Upper lobe of right lung (tissue), 1 donor: ENCODE measurements around the gene DOCK1. TPM values are rescaled to one million over a fixed set of nuclear protein-coding genes. Genes with fewer than 3 reads are reported as not detected.

ENCODE experiments used
- ATAC-seq: fragments of 200-7000 bp; cut with Tn5 transposase; one replicate; pipeline ENCODE4 v1.9.1; 2020; ENCODE audit warnings: mild to moderate bottlenecking, moderate library complexity
- DNase-seq: peaks from one replicate; pipeline ENCODE4 v3.0.0-alpha.2; 2020
- H3K27ac ChIP-seq: fragments of 200-600 bp; one replicate; pipeline ENCODE4 v1.8.0; 2022
- H3K27me3 ChIP-seq: fragments of 200-600 bp; one replicate; pipeline ENCODE4 v1.8.0; 2022; ENCODE audit warnings: mild to moderate bottlenecking
- H3K36me3 ChIP-seq: fragments of 200-600 bp; one replicate; pipeline ENCODE4 v1.8.0; 2022
- H3K4me1 ChIP-seq: fragments of 200-600 bp; one replicate; pipeline ENCODE4 v1.8.0; 2022
- H3K4me3 ChIP-seq: fragments of 200-600 bp; one replicate; pipeline ENCODE4 v1.8.0; 2022; ENCODE audit warnings: mild to moderate bottlenecking
- H3K9me3 ChIP-seq: fragments of 200-600 bp; one replicate; pipeline ENCODE4 v1.8.0; 2022
- CTCF ChIP-seq: fragments of 200-600 bp; IDR thresholded peaks from one replicate; pipeline ENCODE4 v1.8.0; 2022; ENCODE audit warnings: antibody characterized with exemption
- intact Hi-C: fragments of 100-400 bp; cut with DNase I; formaldehyde crosslinking; loops from one replicate; pipeline ENCODE4 v1.11.0; 2022
- total RNA-seq: library from RNA; stranded (reverse); fragmentation: NEBNext Ultra II Directional; extraction: Animal tissue kit (Norgen Biotek cat#: 25700); gene quantifications from one replicate; pipeline ENCODE4 v1.2.1, GENCODE V29; 2021
- donor health status: DM: no; HTN: yes; CAD: no; lungs with severe emphysema.

The DOCK1 gene
- total RNA-seq, 1 donor from 2014 or later = 46.4 TPM

- Histone ChIP-seq H3K4me3 (no peak overlapping the region), H3K27ac (no peak overlapping the region), H3K9me3 (no peaks in the 10 kb centered on the region), H3K27me3 (no peaks in the 10 kb centered on the region), H3K36me3 (peaks cover 13% of the 10 kb centered on the region), H3K4me1 (no peaks in the 10 kb centered on the region)
- no peak for ATAC-seq
- intact Hi-C loops = no loop called here
- DNase-seq = no peak
- no peak for TF ChIP-seq CTCF
Measured at GRCh38 chr10:127345231-127345965, 440.2 kb downstream of the DOCK1 start.

- DNase-seq (no peak), ATAC-seq (no peak)
- intact Hi-C loops = no loop called here
- H3K9me3 ChIP-seq = no peaks in the 10 kb centered on the region
- peaks cover 13% of the 10 kb centered on the region for H3K36me3 ChIP-seq
- no peak overlapping the region for H3K4me3 ChIP-seq
- no peaks in the 10 kb centered on the region for H3K4me1 ChIP-seq
- H3K27ac ChIP-seq = no peak overlapping the region
- H3K27me3 ChIP-seq = no peaks in the 10 kb centered on the region
- no peak for TF ChIP-seq CTCF
Measured at GRCh38 chr10:127346604-127347003, 441.4 kb downstream of the DOCK1 start.

- ATAC-seq (no peak), DNase-seq (no peak)
- H3K36me3 ChIP-seq = peaks cover 13% of the 10 kb centered on the region
- H3K27ac ChIP-seq = no peak overlapping the region
- no peaks in the 10 kb centered on the region for H3K4me1 ChIP-seq
- intact Hi-C loops = no loop called here
- no peak overlapping the region for H3K4me3 ChIP-seq
- no peaks in the 10 kb centered on the region for H3K27me3 ChIP-seq
- H3K9me3 ChIP-seq = no peaks in the 10 kb centered on the region
- no peak for TF ChIP-seq CTCF
Measured at GRCh38 chr10:127347202-127347959, 442.2 kb downstream of the DOCK1 start.

GRCh38 chr10:127349737-127350136 is 444.5 kb downstream of the DOCK1 start:
- H3K9me3 ChIP-seq = no peaks in the 10 kb centered on the region
- intact Hi-C loops = no loop called here
- ATAC-seq (no peak), DNase-seq (no peak)
- no peaks in the 10 kb centered on the region for H3K4me1 ChIP-seq
- no peaks in the 10 kb centered on the region for H3K27me3 ChIP-seq
- TF ChIP-seq CTCF = no peak
- H3K27ac ChIP-seq = no peak overlapping the region
- no peak overlapping the region for H3K4me3 ChIP-seq
- H3K36me3 ChIP-seq = peaks cover 10% of the 10 kb centered on the region

- H3K9me3 ChIP-seq = no peaks in the 10 kb centered on the region
- DNase-seq = no peak
- H3K4me3 ChIP-seq = no peak overlapping the region
- ATAC-seq = no peak
- no peak for TF ChIP-seq CTCF
- H3K27me3 ChIP-seq = no peaks in the 10 kb centered on the region
- no peaks in the 10 kb centered on the region for H3K36me3 ChIP-seq
- no peaks in the 10 kb centered on the region for H3K4me1 ChIP-seq
- no peak overlapping the region for H3K27ac ChIP-seq
- intact Hi-C loops = no loop called here
Measured at GRCh38 chr10:127351542-127351941, 446.3 kb downstream of the DOCK1 start.
